Limb (tissue), 2 donors: ENCODE measurements around the gene TMED5.

Source experiments
- DNase-seq, 2 donors: peaks; one replicate each; pipeline ENCODE4 v3.0.0-alpha.2; 2016; ENCODE audit errors: extremely low spot score in 2 of 2

TMED5 gene

GRCh38 chr1:93124556-93125355 is 55.5 kb downstream of the TMED5 start:
- DNase-seq = no peak

GRCh38 chr1:93123201-93123783 is 56.9 kb downstream of the TMED5 start:
- no peak for DNase-seq

GRCh38 chr1:93120614-93121013 is 59.6 kb downstream of the TMED5 start:
- no peak for DNase-seq

- no peak for DNase-seq
These were observed 65.8 kb downstream of the TMED5 start for GRCh38 chr1:93114391-93114790.

GRCh38 chr1:93113127-93113526 is 67.1 kb downstream of the TMED5 start:
- DNase-seq = no peak

GRCh38 chr1:93111561-93111960 is 68.7 kb downstream of the TMED5 start:
- DNase-seq = no peak

GRCh38 chr1:93111065-93111464 is 69.1 kb downstream of the TMED5 start:
- no peak for DNase-seq

GRCh38 chr1:93109578-93109977 is 70.6 kb downstream of the TMED5 start:
- no peak for DNase-seq

GRCh38 chr1:93108335-93108734 is 71.9 kb downstream of the TMED5 start:
- DNase-seq = no peak

GRCh38 chr1:93107395-93107794 is 72.8 kb downstream of the TMED5 start:
- DNase-seq = no peak

GRCh38 chr1:93106226-93106625 is 74.0 kb downstream of the TMED5 start:
- no peak for DNase-seq

GRCh38 chr1:93102142-93102541 is 78.1 kb downstream of the TMED5 start:
- DNase-seq = no peak
